Endothelial cell of umbilical vein (primary cell): Measurements from ENCODE around the gene ZC3H7A. TPM values are rescaled to one million over a fixed set of nuclear protein-coding genes. Genes with fewer than 3 reads are reported as not detected.

Experiments
- BruUV-seq: library from RNA; stranded (reverse); fragments of 400-500 nt; replicated peaks from 2 replicates; lab custom pipeline; 2021; lab: Mats Ljungman, UMichigan
- CTCF ChIA-PET: fragments of 300-600, 350-600 bp; sonication (Branson Sonifier 250); formaldehyde crosslinking; loops from one replicate; lab custom pipeline; 2021; ENCODE audit warnings: antibody characterized with exemption, inconsistent platforms; lab: Charles Lee
- POLR2A ChIA-PET: fragments of 300-600, 350-600 bp; sonication (Branson Sonifier 250); formaldehyde crosslinking; loops from one replicate; lab custom pipeline; 2021; ENCODE audit warnings: antibody characterized with exemption, inconsistent platforms; lab: Charles Lee
- DNase-seq: peaks from one replicate; pipeline ENCODE4 v3.0.0-alpha.2; 2011; ENCODE audit warnings: low read depth, low spot score
- FAIRE-seq: peaks from 2 replicates; lab custom pipeline; 2011; peaks lifted over from hg19 to GRCh38; lab: Jason Lieb, UNC
- H2AFZ ChIP-seq: 2 replicates; pipeline ENCODE4 v1.6.0; 2012; ENCODE audit warnings: low read depth, low read length, control low read depth, inconsistent platforms
- H3K27ac ChIP-seq: 2 replicates; pipeline ENCODE4 v1.5.1; 2011; ENCODE audit warnings: low read depth, mild to moderate bottlenecking, control low read depth, low read length, moderate library complexity; ENCODE audit not compliant: insufficient read depth
- H3K27me3 ChIP-seq, 2 experiments: 2 replicates each; pipeline versions ENCODE4 v1.6.0 to v1.6.1; 2011; ENCODE audit warnings: low read length in 2 of 2, mixed read lengths in 1 of 2; ENCODE audit not compliant: control insufficient read depth in 2 of 2, insufficient read depth in 2 of 2
- H3K36me3 ChIP-seq, 2 experiments: 2 replicates in 1 of 2; 3 replicates in 1 of 2; pipeline ENCODE4 v1.5.1; 2011; ENCODE audit warnings: low read length in 2 of 2, mild to moderate bottlenecking in 1 of 2, moderate library complexity in 1 of 2; ENCODE audit not compliant: control insufficient read depth in 2 of 2, insufficient read depth in 2 of 2; ENCODE audit errors: extremely low read depth in 1 of 2
- H3K4me1 ChIP-seq: 3 replicates; pipeline ENCODE4 v1.5.1; 2011; ENCODE audit warnings: mild to moderate bottlenecking, low read length; ENCODE audit not compliant: control insufficient read depth, insufficient read depth; ENCODE audit errors: extremely low read depth
- H3K4me2 ChIP-seq: 2 replicates; pipeline ENCODE4 v1.6.1; 2011; ENCODE audit warnings: low read length, control low read depth, mixed read lengths; ENCODE audit not compliant: insufficient read depth
- H3K4me3 ChIP-seq, 3 experiments: fragments of 200-600 bp in 1 of 3; sonication (generic), shearing (Covaris generic) in 1 of 3; replicated peaks in 1 of 3; 2 replicates each; pipeline ENCODE4 v1.5.1; 2011 to 2016; ENCODE audit warnings: control low read depth in 3 of 3, low read length in 3 of 3, mild to moderate bottlenecking in 2 of 3, inconsistent platforms in 1 of 3, low read depth in 1 of 3, moderate library complexity in 1 of 3; ENCODE audit not compliant: insufficient read depth in 1 of 3
- H3K79me2 ChIP-seq: 2 replicates; pipeline ENCODE4 v1.6.0; 2012; ENCODE audit warnings: low read length, inconsistent platforms; ENCODE audit not compliant: control insufficient read depth, insufficient read depth
- H3K9ac ChIP-seq: replicated peaks from 2 replicates; pipeline ENCODE3; 2011; ENCODE audit warnings: low read length, control low read depth; ENCODE audit not compliant: insufficient read depth; ENCODE audit errors: extremely low read depth
- H3K9me1 ChIP-seq: replicated peaks from 3 replicates; pipeline ENCODE4 v1.6.0; 2011; ENCODE audit warnings: mild to moderate bottlenecking, low read length; ENCODE audit not compliant: control insufficient read depth, insufficient read depth; ENCODE audit errors: extremely low read depth
- H3K9me3 ChIP-seq: replicated peaks from 2 replicates; pipeline ENCODE4 v1.5.1; 2012; ENCODE audit warnings: low read length, inconsistent platforms; ENCODE audit not compliant: control insufficient read depth, insufficient read depth
- H4K20me1 ChIP-seq: replicated peaks from 2 replicates; pipeline ENCODE3; 2011; ENCODE audit warnings: mild to moderate bottlenecking, low read length; ENCODE audit not compliant: control insufficient read depth, insufficient read depth; ENCODE audit errors: extremely low read depth
- CTCF ChIP-seq, 2 donors: IDR thresholded peaks; 1 replicate in 1 of 2; 2 replicates in 1 of 2; pipeline ENCODE4 v1.5.1; 2011; ENCODE audit warnings: low read length in 2 of 2, mild to moderate bottlenecking in 2 of 2, moderate library complexity in 2 of 2, control low read depth in 1 of 2, inconsistent platforms in 1 of 2, low read depth in 1 of 2; ENCODE audit not compliant: insufficient read depth in 1 of 2; ENCODE audit errors: extremely low read depth in 1 of 2
- GATA2 ChIP-seq: IDR thresholded peaks from 2 replicates; pipeline ENCODE4 v1.7.0; 2011; ENCODE audit warnings: low read depth, mild to moderate bottlenecking, moderate library complexity, mixed read lengths, low read length; ENCODE audit not compliant: insufficient read length, insufficient read depth
- JUN ChIP-seq: IDR thresholded peaks from 2 replicates; pipeline ENCODE4 v1.6.1; 2011; ENCODE audit warnings: borderline replicate concordance, low read depth; ENCODE audit not compliant: insufficient read length, insufficient read depth
- MYC ChIP-seq: IDR thresholded peaks from one replicate; pipeline ENCODE4 v1.6.1; 2011; ENCODE audit warnings: mild to moderate bottlenecking, low read depth, low read length
- dilution Hi-C: fragments of 300-500 bp; cut with MboI; formaldehyde crosslinking; loops from one replicate; pipeline ENCODE4 v1.15.0; 2019; ENCODE audit warnings: low sequenced_read_pairs; ENCODE audit not compliant: extremely low pct_ligation_motif_present
- intact Hi-C: fragments of 100-400 bp; cut with micrococcal nuclease; formaldehyde crosslinking; loops from one replicate; pipeline ENCODE4 v1.10.0; 2022
- polyA plus RNA-seq, 4 experiments: library from polyadenylated mRNA; depleted of rRNA in 3 of 4; stranded (reverse) in 3 of 4; unstranded in 1 of 4; fragments of >200 nt; gene quantifications; 2 replicates each; pipeline versions ENCODE4 v1.2.1 to v1.2.3, GENCODE V29; 2011 to 2012; ENCODE audit warnings: missing spikeins in 1 of 4
- total RNA-seq: library from RNA; stranded (reverse); gene quantifications from 2 replicates; pipeline ENCODE4 v1.2.3, GENCODE V29; 2021

ZC3H7A gene
- total and polyA plus RNA-seq, 2 donors (not counting 3 experiments of a cell fraction or from before 2014, with no cell fraction given): 44.1 to 78.0 TPM

- intact Hi-C loops: no loop called here
Observed at GRCh38 chr16:11843206-11843605, 46.1 kb upstream of the ZC3H7A start.

More at GRCh38 chr16:11843206-11843605, 46.1 kb upstream of the ZC3H7A start:
- Histone ChIP-seq H3K27ac (no peak overlapping the region), H3K4me2 (no peak overlapping the region), H3K79me2 (peaks cover 25% of the 10 kb centered on the region), H3K36me3 (peaks cover 41 to 42% of the 10 kb centered on the region in 2 experiments), H3K4me3 (no peak overlapping the region), H2AFZ (no peak overlapping the region), H3K9me3 (no peaks in the 10 kb centered on the region), H3K9me1 (no peaks in the 10 kb centered on the region), H3K27me3 (no peaks in the 10 kb centered on the region), H3K4me1 (no peaks in the 10 kb centered on the region), H4K20me1 (no peaks in the 10 kb centered on the region), H3K9ac (no peak overlapping the region)
- no peak for TF ChIP-seq JUN
- no peak for TF ChIP-seq GATA2
- TF ChIP-seq CTCF (IDR thresholded peaks at IDR 0.05; ENCODE audit: extremely low read depth in 1 of 2, insufficient read depth in 1 of 2, low read depth in 1 of 2, low read length in 2 of 2): no peak
- TF ChIP-seq MYC: no peak
- ChIA-PET CTCF (interaction anchor here (0.6 kb wide), 1 partner anchor 46 kb away, joined by 3 read pairs; no protein-coding TSS in a partner anchor), POLR2A (no interaction called here)
- no peak for FAIRE-seq
- BruUV-seq: no TSS peak
- dilution Hi-C loops: no loop called here
- DNase-seq: no peak
